Ishikawa (cell line): ENCODE measurements around the gene CERT1.

Source experiments
- CEBPB ChIP-seq: IDR thresholded peaks from 2 replicates; pipeline ENCODE4 v1.6.1; 2012
- CREB1 ChIP-seq: IDR thresholded peaks from 2 replicates; pipeline ENCODE4 v1.6.1; 2012; ENCODE audit warnings: low read depth
- EGR1 ChIP-seq: IDR thresholded peaks from 2 replicates; pipeline ENCODE4 v1.6.1; 2012
- EP300 ChIP-seq: IDR thresholded peaks from 2 replicates; pipeline ENCODE4 v1.6.1; 2012; ENCODE audit warnings: borderline replicate concordance
- NFIC ChIP-seq: IDR thresholded peaks from 2 replicates; pipeline ENCODE4 v1.6.1; 2012
- RAD21 ChIP-seq: IDR thresholded peaks from 2 replicates; pipeline ENCODE4 v1.6.1; 2012; ENCODE audit warnings: low read depth
- TAF1 ChIP-seq: IDR thresholded peaks from 2 replicates; pipeline ENCODE4 v1.6.1; 2012; ENCODE audit warnings: low read depth, mild to moderate bottlenecking
- TEAD4 ChIP-seq: IDR thresholded peaks from 2 replicates; pipeline ENCODE4 v1.6.1; 2012
- ZBTB7A ChIP-seq: IDR thresholded peaks from 2 replicates; pipeline ENCODE4 v1.6.1; 2012; ENCODE audit warnings: low read depth
- TF ChIP-seq, protein P1 (sequence below): IDR thresholded peaks from 2 replicates; pipeline ENCODE4 v1.6.1; 2012; ENCODE audit warnings: low read depth, mild to moderate bottlenecking
- TF ChIP-seq, protein P2 (sequence below): IDR thresholded peaks from 2 replicates; pipeline ENCODE4 v1.6.1; 2012

DNA sequence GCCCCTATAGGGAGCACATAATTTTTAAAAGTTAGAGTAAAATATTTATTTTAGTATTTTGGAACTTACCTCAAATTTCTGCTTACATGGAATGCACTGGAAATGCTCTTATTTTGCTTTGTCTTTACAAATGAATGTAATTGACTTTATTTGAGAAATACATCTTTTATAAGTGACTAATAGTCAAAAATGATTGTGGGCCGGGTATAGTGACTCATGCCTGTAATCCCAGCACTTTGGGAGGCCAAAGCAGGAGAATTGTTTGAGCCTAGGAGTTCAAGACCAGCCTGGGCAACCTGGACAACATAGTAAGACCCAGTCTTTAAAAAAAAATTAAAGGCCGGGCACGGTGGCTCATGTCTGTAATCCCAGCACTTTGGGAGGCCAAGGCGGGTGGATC, 168.6 kb downstream of the CERT1 start:
- TF ChIP-seq CEBPB = no peak
- TF ChIP-seq RAD21 = no peak
- TF ChIP-seq NFIC = no peak
- no peak for TF ChIP-seq EP300
- TF ChIP-seq, protein P1, sequence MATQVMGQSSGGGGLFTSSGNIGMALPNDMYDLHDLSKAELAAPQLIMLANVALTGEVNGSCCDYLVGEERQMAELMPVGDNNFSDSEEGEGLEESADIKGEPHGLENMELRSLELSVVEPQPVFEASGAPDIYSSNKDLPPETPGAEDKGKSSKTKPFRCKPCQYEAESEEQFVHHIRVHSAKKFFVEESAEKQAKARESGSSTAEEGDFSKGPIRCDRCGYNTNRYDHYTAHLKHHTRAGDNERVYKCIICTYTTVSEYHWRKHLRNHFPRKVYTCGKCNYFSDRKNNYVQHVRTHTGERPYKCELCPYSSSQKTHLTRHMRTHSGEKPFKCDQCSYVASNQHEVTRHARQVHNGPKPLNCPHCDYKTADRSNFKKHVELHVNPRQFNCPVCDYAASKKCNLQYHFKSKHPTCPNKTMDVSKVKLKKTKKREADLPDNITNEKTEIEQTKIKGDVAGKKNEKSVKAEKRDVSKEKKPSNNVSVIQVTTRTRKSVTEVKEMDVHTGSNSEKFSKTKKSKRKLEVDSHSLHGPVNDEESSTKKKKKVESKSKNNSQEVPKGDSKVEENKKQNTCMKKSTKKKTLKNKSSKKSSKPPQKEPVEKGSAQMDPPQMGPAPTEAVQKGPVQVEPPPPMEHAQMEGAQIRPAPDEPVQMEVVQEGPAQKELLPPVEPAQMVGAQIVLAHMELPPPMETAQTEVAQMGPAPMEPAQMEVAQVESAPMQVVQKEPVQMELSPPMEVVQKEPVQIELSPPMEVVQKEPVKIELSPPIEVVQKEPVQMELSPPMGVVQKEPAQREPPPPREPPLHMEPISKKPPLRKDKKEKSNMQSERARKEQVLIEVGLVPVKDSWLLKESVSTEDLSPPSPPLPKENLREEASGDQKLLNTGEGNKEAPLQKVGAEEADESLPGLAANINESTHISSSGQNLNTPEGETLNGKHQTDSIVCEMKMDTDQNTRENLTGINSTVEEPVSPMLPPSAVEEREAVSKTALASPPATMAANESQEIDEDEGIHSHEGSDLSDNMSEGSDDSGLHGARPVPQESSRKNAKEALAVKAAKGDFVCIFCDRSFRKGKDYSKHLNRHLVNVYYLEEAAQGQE = no peak
- TF ChIP-seq, protein P2, sequence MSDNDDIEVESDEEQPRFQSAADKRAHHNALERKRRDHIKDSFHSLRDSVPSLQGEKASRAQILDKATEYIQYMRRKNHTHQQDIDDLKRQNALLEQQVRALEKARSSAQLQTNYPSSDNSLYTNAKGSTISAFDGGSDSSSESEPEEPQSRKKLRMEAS = no peak
- no peak for TF ChIP-seq TAF1
- no peak for TF ChIP-seq EGR1
- TF ChIP-seq ZBTB7A = no peak
- TF ChIP-seq TEAD4 = no peak
- TF ChIP-seq CREB1 = no peak
